PC-3 (cell line): ENCODE data around the gene IL17RD. TPM values are rescaled to one million over a fixed set of nuclear protein-coding genes. Genes with fewer than 3 reads are reported as not detected.

Experiments used
- ATAC-seq: fragments of 200-7000 bp; cut with Tn5 transposase; 2 replicates; pipeline ENCODE4 v1.9.1; 2020; ENCODE audit warnings: mild to moderate bottlenecking, moderate library complexity
- BruUV-seq: library from RNA; stranded (reverse); fragments of 400-500 nt; replicated peaks from 2 replicates; lab custom pipeline; 2021; lab: Mats Ljungman, UMichigan
- CTCF ChIA-PET: fragments of 300-600 bp; sonication (Branson Sonifier 250); formaldehyde crosslinking; loops from one replicate; lab custom pipeline; 2022; ENCODE audit warnings: antibody characterized with exemption; lab: Charles Lee
- POLR2A ChIA-PET: fragments of 300-600 bp; sonication (Branson Sonifier 250); formaldehyde crosslinking; loops from one replicate; lab custom pipeline; 2022; ENCODE audit warnings: antibody characterized with exemption; ENCODE audit not compliant: unreplicated experiment; lab: Charles Lee
- DNase-seq: peaks from one replicate; pipeline ENCODE4 v3.0.0-alpha.2; 2015
- H2AFZ ChIP-seq: fragments of 300-600 bp; sonication (generic); 2 replicates; pipeline ENCODE4 v1.6.0; 2016; ENCODE audit warnings: antibody characterized with exemption, low read length
- H3F3A ChIP-seq: fragments of 300-600 bp; sonication (generic); one replicate; pipeline ENCODE4 v1.6.0; 2017; ENCODE audit warnings: antibody characterized with exemption, low read length, control low read depth, mild to moderate bottlenecking; ENCODE audit not compliant: unreplicated experiment
- H3K27ac ChIP-seq: fragments of 300-600 bp; sonication (generic); 2 replicates; pipeline ENCODE4 v1.5.1; 2016; ENCODE audit warnings: mild to moderate bottlenecking, low read length
- H3K27me3 ChIP-seq: fragments of 300-600 bp; sonication (generic); 2 replicates; pipeline ENCODE4 v1.6.1; 2016; ENCODE audit warnings: low read length, mixed read lengths
- H3K36me3 ChIP-seq: fragments of 300-600 bp; sonication (generic); 2 replicates; pipeline ENCODE4 v1.6.1; 2016; ENCODE audit warnings: low read depth, mixed run types, low read length, mixed read lengths
- H3K4me1 ChIP-seq: fragments of 300-600 bp; sonication (generic); 2 replicates; pipeline ENCODE4 v1.5.1; 2016; ENCODE audit warnings: low read length; ENCODE audit not compliant: insufficient read depth
- H3K4me2 ChIP-seq: fragments of 300-600 bp; sonication (generic); 2 replicates; pipeline ENCODE4 v1.6.0; 2016; ENCODE audit warnings: low read length
- H3K4me3 ChIP-seq: fragments of 300-600 bp; sonication (generic); 2 replicates; pipeline ENCODE4 v1.5.1; 2016; ENCODE audit warnings: mild to moderate bottlenecking, low read length, mixed read lengths
- H3K79me2 ChIP-seq: fragments of 300-600 bp; sonication (generic); 2 replicates; pipeline ENCODE4 v1.6.1; 2017; ENCODE audit warnings: low read length, mixed read lengths
- H3K9ac ChIP-seq: fragments of 300-600 bp; sonication (generic); 2 replicates; pipeline ENCODE4 v1.6.0; 2016; ENCODE audit warnings: mild to moderate bottlenecking, low read length
- H3K9me2 ChIP-seq: fragments of 300-600 bp; sonication (generic); replicated peaks from 2 replicates; pipeline ENCODE4 v1.6.1; 2016; ENCODE audit warnings: mixed run types, low read length, mixed read lengths
- H3K9me3 ChIP-seq: fragments of 300-600 bp; sonication (generic); 2 replicates; pipeline ENCODE4 v1.6.1; 2016; ENCODE audit warnings: low read length, mixed read lengths
- H4K20me1 ChIP-seq: fragments of 300-600 bp; sonication (generic); 2 replicates; pipeline ENCODE4 v1.6.1; 2016; ENCODE audit warnings: low read length, mixed read lengths
- CTCF ChIP-seq: fragments of 300-600 bp; sonication (generic); conservative IDR thresholded peaks from 2 replicates; pipeline ENCODE4 v1.5.1; 2017; ENCODE audit warnings: antibody characterized with exemption, low read depth, mild to moderate bottlenecking, low read length
- EZH2 ChIP-seq: fragments of 300-600 bp; sonication (generic); IDR thresholded peaks from one replicate; pipeline ENCODE4 v1.6.1; 2017; ENCODE audit warnings: antibody characterized with exemption, mild to moderate bottlenecking, low read length; ENCODE audit not compliant: unreplicated experiment
- EZH2phosphoT487 ChIP-seq: fragments of 300-600 bp; sonication (generic); IDR thresholded peaks from 2 replicates; pipeline ENCODE4 v1.6.1; 2018; ENCODE audit warnings: mild to moderate bottlenecking, antibody characterized with exemption, low read length, borderline replicate concordance
- intact Hi-C: fragments of 100-400 bp; cut with micrococcal nuclease; formaldehyde crosslinking; loops from 2 replicates; pipeline ENCODE4 v1.9.0; 2023
- total RNA-seq: library from RNA; depleted of rRNA; stranded (reverse); fragments of >200 nt; gene quantifications from 2 replicates; pipeline ENCODE4 v1.2.3, GENCODE V29; 2014

Gene IL17RD
- total RNA-seq, 1 experiment from 2014 or later: 3.7 TPM

GRCh38 chr3:57112206-57112605 lies 52.9 kb downstream of the IL17RD start:
- intact Hi-C loops: no loop called here
- no peak overlapping the region for H2AFZ ChIP-seq
- H4K20me1 ChIP-seq: no peaks in the 10 kb centered on the region
- H3K36me3 ChIP-seq: no peaks in the 10 kb centered on the region
- H3K9ac ChIP-seq: no peak overlapping the region
- POLR2A ChIA-PET: no interaction called here
- no peaks in the 10 kb centered on the region for H3K27me3 ChIP-seq
- no peak for ATAC-seq
- no peak overlapping the region for H3K4me2 ChIP-seq
- H3K4me1 ChIP-seq: no peaks in the 10 kb centered on the region; the same call in 1 of the 2 replicates
- no peaks in the 10 kb centered on the region for H3K9me3 ChIP-seq
- no peak overlapping the region for H3K4me3 ChIP-seq
- CTCF ChIA-PET: interaction anchor here (0.6 kb wide), 1 partner anchor 98 kb away, joined by 4 read pairs; no protein-coding TSS in a partner anchor
- no peaks in the 10 kb centered on the region for H3F3A ChIP-seq
- no peak for DNase-seq
- no peak for TF ChIP-seq EZH2
- no peak for TF ChIP-seq EZH2phosphoT487
- TF ChIP-seq CTCF: peak; percentile 55
- H3K27ac ChIP-seq: no peak overlapping the region
- no peaks in the 10 kb centered on the region for H3K9me2 ChIP-seq
- H3K79me2 ChIP-seq: no peaks in the 10 kb centered on the region
- BruUV-seq: no TSS peak

- Histone ChIP-seq H3K9me2 (no peaks in the 10 kb centered on the region), H3K4me2 (no peak overlapping the region), H3K9me3 (no peaks in the 10 kb centered on the region), H3K27me3 (no peaks in the 10 kb centered on the region), H3K4me3 (no peak overlapping the region), H3K36me3 (no peaks in the 10 kb centered on the region), H3K4me1 (no peaks in the 10 kb centered on the region; the same call in 1 of the 2 replicates), H3K9ac (no peak overlapping the region), H2AFZ (no peak overlapping the region), H3K79me2 (no peaks in the 10 kb centered on the region), H3K27ac (no peak overlapping the region), H4K20me1 (no peaks in the 10 kb centered on the region), H3F3A (no peaks in the 10 kb centered on the region)
- no TSS peak for BruUV-seq
- no peak for TF ChIP-seq EZH2phosphoT487
- TF ChIP-seq EZH2: no peak
- TF ChIP-seq CTCF: no peak
- POLR2A ChIA-PET: no interaction called here
- CTCF ChIA-PET: interaction anchor here (0.6 kb wide), 1 partner anchor 11 kb away, joined by 3 read pairs; no protein-coding TSS in a partner anchor
- ATAC-seq (no peak), DNase-seq (no peak)
- intact Hi-C loops: no loop called here
Measured at GRCh38 chr3:57110798-57111197, 54.4 kb downstream of the IL17RD start.

GRCh38 chr3:57110214-57110613 lies 54.9 kb downstream of the IL17RD start:
- H3K36me3 ChIP-seq: no peaks in the 10 kb centered on the region
- H3K79me2 ChIP-seq: no peaks in the 10 kb centered on the region
- intact Hi-C loops: no loop called here
- H3K4me2 ChIP-seq: no peak overlapping the region
- no peaks in the 10 kb centered on the region for H4K20me1 ChIP-seq
- H3K4me3 ChIP-seq: no peak overlapping the region
- no peaks in the 10 kb centered on the region for H3F3A ChIP-seq
- CTCF ChIA-PET: interaction anchor here (1.4 kb wide), 1 partner anchor 37 kb away, joined by 4 read pairs; no protein-coding TSS in a partner anchor
- no TSS peak for BruUV-seq
- H3K27ac ChIP-seq: no peak overlapping the region
- H3K9me2 ChIP-seq: no peaks in the 10 kb centered on the region
- no peak overlapping the region for H2AFZ ChIP-seq
- POLR2A ChIA-PET: no interaction called here
- ATAC-seq: no peak
- no peak overlapping the region for H3K9ac ChIP-seq
- DNase-seq: no peak
- H3K9me3 ChIP-seq: no peaks in the 10 kb centered on the region
- TF ChIP-seq EZH2phosphoT487: no peak
- TF ChIP-seq CTCF: no peak
- no peak for TF ChIP-seq EZH2
- no peaks in the 10 kb centered on the region; the same call in 1 of the 2 replicates for H3K4me1 ChIP-seq
- H3K27me3 ChIP-seq: no peaks in the 10 kb centered on the region
